Renal cortex interstitium (tissue), 3 donors: ENCODE results near the gene ZIC2. TPM values are rescaled to one million over a fixed set of nuclear protein-coding genes. Genes with fewer than 3 reads are reported as not detected.

Experiments used
- polyA plus RNA-seq, 3 donors: library from polyadenylated mRNA; unstranded; fragments of 120-200 nt; gene quantifications; one replicate each; pipeline ENCODE4 v1.2.1, GENCODE V29; 2013; ENCODE audit not compliant: insufficient read length in 3 of 3

Gene ZIC2
- polyA plus RNA-seq, 3 donors: 0.18 to 0.31 (median 0.19) TPM

Other genes with a start within 250 kb of the ZIC2 start
- gene ZIC5, start 10.0 kb upstream of the ZIC2 start, polyA plus RNA-seq: under 1 TPM; 0.01 to 0.09 (median 0.05) TPM
- 10 to 100 TPM; 49.4 to 64.3 (median 54.2) TPM for gene PCCA, start 107.3 kb downstream of the ZIC2 start, polyA plus RNA-seq